ENCODE data around the gene ABHD11. TPM values are rescaled to one million over a fixed set of nuclear protein-coding genes. Genes with fewer than 3 reads are reported as not detected.

Gene ABHD11
- total and polyA plus RNA-seq, 2 donors (not counting 1 experiment from before 2014, with no cell fraction given): 23.2 to 26.2 TPM

- H3K9me3 ChIP-seq (ENCODE audit: control extremely low read depth in 1 of 3, control insufficient read depth in 2 of 3, insufficient read depth in 1 of 3, low read length in 2 of 3): peaks cover 0 to 9% (median 0%) of the 10 kb centered on the region in 3 donors
- H3K4me3 Mint-ChIP-seq: peak overlapping the region; percentile 26
- no peaks in the 10 kb centered on the region for H3K9me3 Mint-ChIP-seq (ENCODE audit: insufficient read depth)
- H3K4me2 ChIP-seq (replicated peaks; ENCODE audit: low read depth, low read length, poor library complexity, severe bottlenecking): peak overlapping the region; percentile 71
- H3K4me1 Mint-ChIP-seq: peaks cover 9% of the 10 kb centered on the region
- CTCF ChIA-PET: no interaction called here
- H3K27me3 Mint-ChIP-seq: peaks cover 40% of the 10 kb centered on the region
- peak; percentile 12 for DNase-seq
- H3K4me3 ChIP-seq (ENCODE audit: control extremely low read depth in 1 of 5, extremely low read depth in 1 of 5, insufficient read depth in 1 of 5, low read depth in 2 of 5, low read length in 4 of 5): no peak overlapping the region
- POLR2A ChIA-PET: no interaction called here
- WGBS (ENCODE audit: insufficient coverage): 37% methylated on average over 49 of the region's 49 CpGs
- peaks cover 14 to 15% of the 10 kb centered on the region in 2 donors for H3K4me1 ChIP-seq (ENCODE audit: control insufficient read depth in 2 of 2, insufficient read depth in 2 of 2, low read length in 2 of 2)
- no peak for TF ChIP-seq EZH2 (IDR thresholded peaks at IDR 0.05; ENCODE audit: borderline replicate concordance, insufficient read depth, low read depth, low read length, poor library complexity, severe bottlenecking)
- TF ChIP-seq CTCF (IDR thresholded peaks at IDR 0.05): no peak
- H3K36me3 ChIP-seq (replicated peaks in 1 of 2; ENCODE audit: control extremely low read depth in 1 of 2, control insufficient read depth in 1 of 2, extremely low read depth in 1 of 2, insufficient read depth in 2 of 2, low read length in 1 of 2): no peaks in the 10 kb centered on the region
- no peak overlapping the region for H3K9ac ChIP-seq (ENCODE audit: low read length)
- H3K27ac ChIP-seq (ENCODE audit: low read length in 2 of 2): no peak overlapping the region
- peaks cover 0 to 36% (median 18%) of the 10 kb centered on the region in 4 experiments for H3K27me3 ChIP-seq (replicated peaks in 1 of 4; ENCODE audit: control extremely low read depth in 1 of 4, control insufficient read depth in 3 of 4, insufficient read depth in 4 of 4, low read length in 3 of 4)
- ATAC-seq (ENCODE audit: low read depth): no peak
- intact Hi-C loops (cut with micrococcal nuclease): no loop called here
- H3K27ac Mint-ChIP-seq: no peak overlapping the region
- H2AFZ ChIP-seq (ENCODE audit: insufficient read depth, low read depth, low read length, poor library complexity, severe bottlenecking): peak overlapping the region; percentile 54
- H4K20me1 ChIP-seq (ENCODE audit: control insufficient read depth, insufficient read depth, low read length, poor library complexity, severe bottlenecking): no peaks in the 10 kb centered on the region
- H3K79me2 ChIP-seq (ENCODE audit: control insufficient read depth, insufficient read depth, low read length): no peaks in the 10 kb centered on the region
These were observed 30.9 kb upstream of the ABHD11 start for GRCh38 chr7:73769481-73770001.

- no peak overlapping the region for H3K4me3 Mint-ChIP-seq
- Histone ChIP-seq H2AFZ (ENCODE audit: insufficient read depth, low read depth, low read length, poor library complexity, severe bottlenecking) (no peak overlapping the region), H3K4me1 (ENCODE audit: control insufficient read depth in 2 of 2, insufficient read depth in 2 of 2, low read length in 2 of 2) (peaks cover 14 to 15% of the 10 kb centered on the region in 2 donors), H3K9ac (ENCODE audit: low read length) (no peak overlapping the region), H3K79me2 (ENCODE audit: control insufficient read depth, insufficient read depth, low read length) (no peaks in the 10 kb centered on the region), H4K20me1 (ENCODE audit: control insufficient read depth, insufficient read depth, low read length, poor library complexity, severe bottlenecking) (no peaks in the 10 kb centered on the region), H3K4me3 (ENCODE audit: control extremely low read depth in 1 of 5, extremely low read depth in 1 of 5, insufficient read depth in 1 of 5, low read depth in 2 of 5, low read length in 4 of 5) (no peak overlapping the region), H3K36me3 (replicated peaks in 1 of 2; ENCODE audit: control extremely low read depth in 1 of 2, control insufficient read depth in 1 of 2, extremely low read depth in 1 of 2, insufficient read depth in 2 of 2, low read length in 1 of 2) (no peaks in the 10 kb centered on the region), H3K4me2 (replicated peaks; ENCODE audit: low read depth, low read length, poor library complexity, severe bottlenecking) (no peak overlapping the region), H3K27ac (ENCODE audit: low read length in 2 of 2) (no peak overlapping the region), H3K9me3 (ENCODE audit: control extremely low read depth in 1 of 3, control insufficient read depth in 2 of 3, insufficient read depth in 1 of 3, low read length in 2 of 3) (peaks cover 0 to 9% (median 0%) of the 10 kb centered on the region in 3 donors), H3K27me3 (replicated peaks in 1 of 4; ENCODE audit: control extremely low read depth in 1 of 4, control insufficient read depth in 3 of 4, insufficient read depth in 4 of 4, low read length in 3 of 4) (peaks cover 0 to 36% (median 18%) of the 10 kb centered on the region in 4 experiments)
- ChIA-PET CTCF (no interaction called here), POLR2A (interaction anchor here (0.5 kb wide), 1 partner anchor 36 kb away, joined by 3 read pairs; no protein-coding TSS in a partner anchor)
- H3K27me3 Mint-ChIP-seq: peaks cover 35% of the 10 kb centered on the region
- DNase-seq: no peak
- peaks cover 9% of the 10 kb centered on the region for H3K4me1 Mint-ChIP-seq
- no peaks in the 10 kb centered on the region for H3K9me3 Mint-ChIP-seq (ENCODE audit: insufficient read depth)
- intact Hi-C loops (cut with micrococcal nuclease): no loop called here
- WGBS (ENCODE audit: insufficient coverage): 57% methylated on average over 53 of the region's 53 CpGs
- no peak for TF ChIP-seq EZH2 (IDR thresholded peaks at IDR 0.05; ENCODE audit: borderline replicate concordance, insufficient read depth, low read depth, low read length, poor library complexity, severe bottlenecking)
- TF ChIP-seq CTCF (IDR thresholded peaks at IDR 0.05): no peak
- H3K27ac Mint-ChIP-seq: no peak overlapping the region
- no peak for ATAC-seq (ENCODE audit: low read depth)
These were observed 30.3 kb upstream of the ABHD11 start for GRCh38 chr7:73768641-73769480.
